ENCODE measurements around the gene NEK7.

The NEK7 gene

DNA sequence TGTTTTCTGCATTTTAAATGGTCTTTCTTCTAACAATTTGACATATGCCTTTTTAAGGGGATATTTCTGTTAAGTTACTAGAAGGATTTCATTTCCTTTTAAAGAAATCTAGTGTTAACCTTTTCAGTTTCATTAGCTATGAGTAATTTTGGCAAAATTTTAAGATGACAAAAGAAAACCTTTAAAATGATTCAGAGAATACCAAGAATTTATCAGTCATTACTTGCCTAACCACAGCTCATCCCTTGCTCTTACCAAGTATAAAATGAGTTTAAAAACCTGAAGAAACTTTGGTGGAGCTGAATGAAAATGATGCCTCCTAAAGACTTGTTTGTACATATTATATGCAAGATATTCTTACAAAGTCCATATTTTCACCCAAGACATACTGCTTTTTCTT lies 101.7 kb downstream of the NEK7 start:
- DNase-seq (ENCODE audit: low read depth): no peak

DNA sequence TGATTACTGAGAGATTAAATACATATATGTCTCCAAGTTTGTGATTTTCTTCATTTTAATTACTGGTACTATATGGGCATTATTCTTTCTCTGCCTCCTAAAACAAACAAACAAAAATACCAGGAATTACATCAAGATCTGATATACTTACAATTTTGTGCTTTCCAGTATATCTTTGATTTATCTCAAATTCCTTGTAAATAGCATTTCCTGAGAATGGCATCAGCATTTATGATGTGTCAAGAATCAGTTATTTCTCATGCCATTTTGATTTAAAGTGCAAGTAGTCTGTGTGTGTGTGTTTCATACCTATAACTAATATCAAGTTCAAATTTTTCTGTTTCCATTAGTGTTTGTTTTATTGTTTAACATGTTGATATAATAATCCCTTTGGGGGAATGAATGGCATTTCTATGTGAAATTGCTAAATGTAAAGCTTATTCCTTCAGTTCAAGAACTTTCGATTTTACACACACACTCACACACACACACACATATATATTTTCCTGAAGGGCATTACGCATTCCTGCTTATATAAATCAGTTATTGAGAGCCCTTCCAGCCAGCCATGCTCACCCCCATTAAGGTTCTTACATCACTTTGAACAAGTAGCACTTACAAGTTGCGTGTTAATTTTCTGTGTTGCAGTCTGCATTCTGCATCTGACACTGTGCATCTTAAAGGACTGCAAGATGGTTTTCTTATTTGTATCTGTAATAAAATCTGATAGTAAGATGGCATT lies 102.7 kb downstream of the NEK7 start:
- DNase-seq (ENCODE audit: low read depth): no peak

DNA sequence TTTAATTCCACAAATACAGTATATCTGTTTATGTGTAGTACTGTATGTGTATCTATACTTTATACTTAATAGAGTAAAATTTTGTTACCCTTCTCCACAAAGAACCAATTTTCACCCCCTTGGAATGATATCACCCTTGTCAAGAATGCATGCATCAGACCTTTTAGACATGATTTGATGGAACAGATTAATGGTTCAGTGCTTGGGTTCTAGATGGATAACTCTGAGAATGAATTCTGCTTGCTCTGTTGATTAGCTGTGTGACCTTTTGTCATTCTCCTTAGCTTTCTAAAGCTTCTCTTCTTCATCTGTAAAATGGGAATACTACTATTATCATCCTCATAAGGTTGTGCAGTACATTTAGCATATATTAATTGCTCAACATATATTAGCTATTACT lies 105.1 kb downstream of the NEK7 start:
- DNase-seq (ENCODE audit: low read depth): no peak

DNA sequence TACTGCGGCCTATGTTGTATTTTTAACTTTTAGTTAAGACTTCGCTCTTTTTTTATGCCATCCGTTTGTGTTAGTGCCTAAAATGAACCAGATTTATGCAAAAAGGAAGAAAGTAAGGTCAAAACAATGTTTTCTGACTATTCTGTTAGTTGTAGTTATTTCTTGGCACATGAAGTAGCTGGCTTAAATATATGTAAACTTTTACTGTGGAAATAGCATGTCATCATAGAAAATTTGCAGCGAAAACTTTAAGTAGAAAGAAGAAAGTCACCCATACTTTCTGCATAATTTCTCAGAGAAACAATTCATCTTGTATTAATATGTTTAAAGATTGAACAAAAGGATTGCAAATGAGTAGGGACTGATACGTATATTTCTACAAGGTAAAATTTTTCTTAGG lies 106.4 kb downstream of the NEK7 start:
- DNase-seq (ENCODE audit: low read depth): no peak

DNA sequence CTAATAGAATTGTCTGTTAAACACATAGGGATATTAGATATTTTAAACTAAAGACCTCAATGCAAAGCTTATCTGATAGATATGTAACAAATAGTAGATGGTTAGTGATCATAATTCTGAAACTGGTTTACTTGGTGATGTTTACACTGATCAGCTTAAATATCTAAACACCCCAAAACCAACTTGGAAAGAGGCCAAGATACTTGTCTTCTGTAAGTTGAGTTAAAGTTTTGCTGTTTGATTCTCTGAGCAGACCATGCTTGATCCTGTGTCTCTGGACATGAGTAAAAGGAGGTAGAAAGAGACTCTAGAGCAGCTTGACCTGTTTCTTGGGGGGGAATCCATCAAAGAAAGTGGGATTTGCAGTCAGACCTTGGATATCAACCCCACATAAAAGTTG lies 107.5 kb downstream of the NEK7 start:
- DNase-seq (ENCODE audit: low read depth): no peak

DNA sequence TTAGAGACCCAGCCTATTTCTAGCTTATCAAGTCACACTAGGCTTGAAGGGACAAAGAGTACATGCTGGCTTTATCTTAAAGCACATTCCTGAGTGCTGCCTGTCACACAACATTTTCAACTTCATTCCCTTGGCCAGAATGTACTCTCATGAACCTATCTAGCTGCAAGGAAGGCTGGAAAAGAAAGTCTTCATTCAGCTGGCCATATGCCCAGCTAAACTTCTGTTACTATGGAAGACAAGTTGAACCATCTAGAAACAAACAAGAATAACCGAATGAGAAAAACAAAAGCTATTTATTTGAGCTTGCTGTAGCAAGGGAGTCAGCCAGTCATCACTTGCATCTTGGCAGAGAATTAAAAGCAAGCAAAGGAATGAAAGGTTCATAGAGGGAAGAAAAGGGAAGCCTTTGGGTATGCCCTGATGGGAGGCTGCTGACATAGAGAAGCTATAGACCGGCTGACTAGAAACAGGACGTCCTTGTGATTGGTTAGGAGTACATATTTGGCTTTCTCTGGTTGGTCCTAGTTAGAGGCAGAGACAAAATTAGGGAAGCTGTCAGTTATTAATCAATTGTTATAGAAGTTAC lies 108.4 kb downstream of the NEK7 start:
- DNase-seq (ENCODE audit: low read depth): no peak

DNA sequence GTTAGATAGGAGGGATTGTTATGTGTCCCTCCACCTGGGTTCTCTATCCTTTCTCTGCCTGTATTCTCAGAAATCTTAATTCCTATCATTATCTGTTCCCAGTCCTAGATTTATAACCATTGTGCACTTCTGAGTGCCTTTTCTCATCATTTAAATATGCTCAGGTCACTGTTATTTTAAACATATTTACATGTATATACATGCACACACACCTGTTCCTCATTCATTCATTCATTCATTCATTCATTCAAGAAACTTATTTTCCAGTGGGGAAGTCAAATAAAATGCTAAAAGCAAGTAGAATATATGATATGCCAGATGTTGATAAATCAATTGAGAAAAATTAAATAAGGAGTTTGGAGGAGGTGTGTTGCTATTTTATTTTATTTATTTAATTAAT lies 110.3 kb downstream of the NEK7 start:
- no peak for DNase-seq (ENCODE audit: low read depth)

DNA sequence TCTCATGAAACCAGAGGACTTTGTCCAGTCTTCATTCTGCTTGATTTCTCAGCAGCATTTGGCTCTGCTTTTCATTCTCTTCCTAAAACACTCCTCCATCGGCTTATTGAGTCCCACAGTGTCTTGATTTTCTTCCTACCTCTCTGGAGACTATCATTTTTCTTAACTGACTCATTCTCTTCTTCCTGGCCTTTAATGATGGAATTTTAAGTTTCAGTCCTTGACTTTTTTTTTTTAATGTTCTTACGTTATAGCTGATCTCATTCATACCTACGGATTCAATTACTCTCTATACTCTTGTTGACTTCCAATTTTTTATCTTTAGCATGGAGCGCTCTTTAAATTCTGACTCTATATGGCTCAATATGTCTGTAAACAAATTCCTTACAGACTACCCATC lies 111.1 kb downstream of the NEK7 start:
- DNase-seq (ENCODE audit: low read depth): no peak

DNA sequence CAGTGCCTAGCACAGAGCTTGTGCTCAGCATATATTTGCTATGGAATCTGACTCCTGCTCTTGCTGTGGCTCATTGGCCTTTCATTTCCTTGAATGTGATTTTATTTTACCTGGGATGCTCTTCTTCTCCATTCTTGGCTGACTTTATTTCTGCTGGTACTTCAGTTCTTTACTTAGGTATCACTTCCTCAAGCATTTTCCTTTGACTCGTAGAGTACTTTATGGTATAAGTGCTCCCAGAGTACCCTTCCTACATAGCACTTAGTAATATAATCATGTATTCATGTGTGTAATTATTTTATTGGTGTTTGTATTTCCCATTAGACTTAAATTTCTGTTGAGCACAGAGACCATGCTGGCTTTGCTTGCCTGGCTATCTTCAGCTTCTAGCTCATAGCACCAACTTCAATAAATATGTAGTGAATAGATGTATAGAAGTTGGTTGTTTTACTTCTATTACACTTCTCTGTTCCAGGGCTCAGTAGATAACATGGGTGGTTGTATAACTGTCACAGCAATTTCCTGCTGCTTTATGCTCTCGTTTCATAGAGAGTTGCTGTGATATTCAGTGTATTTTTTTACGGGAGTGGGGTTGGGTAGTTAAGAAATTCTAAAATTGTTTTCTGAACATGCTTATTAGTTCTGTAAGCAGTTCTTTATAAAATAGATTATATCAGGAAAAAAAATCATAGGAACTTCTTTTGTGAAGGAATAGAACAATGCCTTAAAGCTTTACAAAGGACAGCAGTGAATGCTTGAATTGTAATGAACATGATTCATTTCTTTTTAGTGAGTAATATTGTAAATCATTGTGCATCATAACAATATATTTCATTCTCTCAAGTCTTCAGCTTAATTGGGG lies 112.2 kb downstream of the NEK7 start:
- DNase-seq (ENCODE audit: low read depth): no peak

DNA sequence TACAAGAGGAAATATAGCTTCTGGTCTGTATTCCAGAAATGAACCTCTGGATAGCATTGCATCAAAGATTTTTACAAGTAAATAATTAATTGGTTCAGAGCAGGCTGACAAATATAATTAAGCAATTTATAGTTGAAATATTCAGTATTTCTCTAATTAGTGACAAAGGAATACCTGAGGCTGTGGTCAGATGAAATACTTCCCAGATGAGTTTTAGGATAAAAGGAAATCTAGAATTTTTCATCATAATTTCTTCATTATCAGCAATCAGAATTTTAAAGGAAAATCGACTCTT lies 112.8 kb downstream of the NEK7 start:
- no peak for DNase-seq (ENCODE audit: low read depth)

DNA sequence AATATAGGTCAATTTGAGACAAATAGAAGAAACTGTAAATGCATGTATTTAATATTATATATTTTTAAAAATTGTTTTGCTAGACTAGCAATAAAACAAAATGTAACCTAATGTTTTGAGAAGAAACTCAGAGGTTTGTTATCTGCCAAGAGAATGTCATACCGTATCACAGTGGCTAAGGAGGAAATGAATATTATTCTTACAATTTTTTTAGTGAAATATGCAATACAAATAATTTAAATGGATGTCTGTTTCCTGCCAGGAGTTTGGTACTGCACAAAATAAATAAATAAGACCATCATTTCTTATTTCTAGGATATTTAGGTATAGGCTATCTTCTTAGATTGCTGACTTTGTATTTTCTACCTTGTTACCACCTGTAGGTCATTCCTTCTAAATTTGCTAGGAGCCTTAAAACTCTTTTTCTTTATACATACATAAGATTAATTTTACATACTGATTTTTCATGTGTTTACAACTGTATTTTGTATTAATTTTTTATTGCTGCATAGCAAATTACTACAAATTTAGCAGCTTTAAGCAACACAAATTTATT lies 113.6 kb downstream of the NEK7 start:
- DNase-seq (ENCODE audit: low read depth): no peak

DNA sequence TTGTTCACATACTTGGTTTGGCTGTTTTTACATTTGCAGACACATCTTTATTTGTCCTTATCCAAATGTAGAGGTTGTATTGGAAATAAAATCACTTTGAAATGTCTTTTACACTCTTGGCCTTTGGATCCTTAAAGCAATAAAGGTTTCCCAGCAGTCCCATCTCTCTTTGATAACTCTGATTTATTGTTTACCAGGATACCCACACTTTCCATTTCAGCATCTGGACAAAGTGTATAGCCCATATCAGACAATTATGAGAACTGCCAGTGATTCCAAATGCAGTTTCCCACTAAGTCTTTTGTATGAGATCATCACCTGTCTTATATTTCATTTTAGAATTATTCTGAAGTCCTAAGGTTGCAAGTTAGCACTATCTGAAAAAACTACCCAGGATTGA lies 114.7 kb downstream of the NEK7 start:
- no peak for DNase-seq (ENCODE audit: low read depth)

DNA sequence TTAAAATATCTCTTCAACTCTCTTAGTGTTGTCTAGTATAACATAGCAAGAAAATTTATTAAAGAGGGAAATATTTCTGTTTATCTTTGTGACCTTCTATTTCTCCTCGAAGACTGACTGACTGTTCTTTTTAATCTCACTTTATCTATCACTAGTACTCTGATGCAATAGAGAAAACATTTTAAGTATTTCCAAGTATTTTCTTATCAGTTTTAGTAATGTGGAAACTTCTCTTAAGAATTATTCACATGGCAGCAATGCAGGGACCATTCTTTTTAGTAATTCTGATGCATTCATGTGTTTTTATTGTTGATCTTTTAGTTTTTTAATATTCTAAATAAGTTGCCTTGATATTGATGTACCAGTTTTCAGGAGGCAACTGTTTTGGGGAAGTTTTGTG lies 115.7 kb downstream of the NEK7 start:
- no peak for DNase-seq (ENCODE audit: low read depth)

DNA sequence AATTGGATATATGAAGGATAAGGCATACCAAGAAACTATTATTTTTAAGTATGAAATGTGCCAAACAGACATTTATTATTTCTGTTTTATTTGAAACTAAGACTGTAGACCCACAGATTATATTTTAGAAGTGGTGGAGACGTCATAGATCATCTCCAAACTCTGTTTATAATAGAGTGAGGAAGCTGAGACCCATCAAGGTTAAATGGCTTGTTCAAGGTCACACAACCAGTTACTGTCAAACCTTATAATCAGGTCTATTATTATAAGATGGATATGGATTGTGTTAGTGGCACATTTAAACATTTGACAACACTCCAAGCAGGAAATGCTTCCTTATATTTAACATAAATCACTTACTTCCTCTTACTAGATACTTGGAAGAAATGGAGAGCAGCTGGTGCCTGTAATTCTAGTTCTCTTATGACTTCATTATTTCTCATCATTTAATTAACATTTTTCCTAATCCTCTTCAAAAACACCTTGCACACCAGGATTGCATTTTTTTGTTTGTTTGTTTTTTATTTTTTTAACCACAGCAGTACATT lies 117.0 kb downstream of the NEK7 start:
- DNase-seq (ENCODE audit: low read depth): no peak

DNA sequence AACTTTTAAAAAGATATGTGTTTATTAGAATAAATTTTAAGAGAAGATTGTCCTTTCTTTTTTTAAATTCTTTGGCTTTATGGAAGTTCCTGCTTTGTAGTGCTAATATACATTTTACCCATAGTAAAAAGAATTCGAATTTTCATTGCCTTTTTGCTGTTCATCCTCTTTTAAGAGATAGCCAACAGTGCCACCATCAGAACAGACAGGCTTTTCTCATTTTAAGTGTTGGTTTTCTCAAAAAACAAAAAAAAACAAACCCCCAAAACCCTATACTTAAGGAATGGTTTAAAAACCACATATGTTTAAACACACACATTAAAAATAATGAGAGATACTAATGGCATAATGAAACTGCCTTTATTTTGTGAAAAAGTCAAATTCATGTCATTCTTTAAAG lies 118.8 kb downstream of the NEK7 start:
- DNase-seq (ENCODE audit: low read depth): no peak

DNA sequence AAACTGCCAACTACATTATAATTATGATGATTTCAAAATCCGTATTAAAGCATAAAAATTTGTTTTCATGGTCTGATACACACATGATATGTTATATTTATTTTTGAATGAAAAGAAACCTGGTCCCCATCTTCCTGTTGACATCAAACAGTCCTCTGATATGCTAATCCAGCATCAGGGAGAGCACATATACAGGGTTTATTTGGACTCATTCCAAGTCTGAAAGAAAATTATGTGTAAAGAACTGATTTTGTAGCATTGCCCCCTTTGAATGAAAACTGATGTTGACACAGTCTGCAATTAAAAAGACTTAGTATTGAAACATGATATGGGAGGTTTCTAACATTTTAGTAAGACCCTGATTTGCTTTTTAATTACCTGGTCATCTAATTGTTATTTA lies 119.4 kb downstream of the NEK7 start:
- no peak for DNase-seq (ENCODE audit: low read depth)

DNA sequence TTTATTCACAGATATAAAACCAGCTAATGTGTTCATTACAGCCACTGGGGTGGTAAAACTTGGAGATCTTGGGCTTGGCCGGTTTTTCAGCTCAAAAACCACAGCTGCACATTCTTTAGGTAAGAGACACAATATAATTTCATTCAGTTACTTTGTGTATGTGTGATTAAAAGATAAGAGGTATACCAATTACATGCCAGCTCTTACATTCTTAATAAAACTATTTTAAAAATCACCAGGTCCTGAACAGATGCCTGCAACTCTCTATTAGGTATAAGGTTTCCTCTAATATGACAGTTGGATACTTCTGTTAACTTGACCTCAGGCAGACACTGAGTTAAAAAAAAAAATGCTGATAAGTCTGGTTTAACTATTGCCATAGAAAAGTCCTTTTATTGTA lies 122.1 kb downstream of the NEK7 start:
- no peak for DNase-seq (ENCODE audit: low read depth)

DNA sequence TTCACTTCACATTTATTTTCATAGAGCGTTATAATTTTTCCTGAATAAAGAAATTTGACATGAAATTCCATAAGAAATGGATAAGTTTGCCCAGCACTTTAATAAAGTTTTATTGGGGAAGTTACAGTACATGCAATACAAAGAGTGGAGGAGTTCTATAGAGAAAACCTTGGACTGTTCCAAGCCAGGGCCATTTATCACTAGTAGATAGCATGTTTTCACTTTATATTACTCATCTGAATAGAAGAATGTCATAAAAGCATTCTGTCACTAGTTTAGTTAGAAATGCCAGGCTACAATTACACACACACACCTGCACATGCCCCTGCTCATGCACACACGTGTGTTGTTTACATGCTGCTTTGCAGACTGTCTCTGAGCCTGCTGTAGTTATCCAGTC lies 123.3 kb downstream of the NEK7 start:
- DNase-seq (ENCODE audit: low read depth): no peak

DNA sequence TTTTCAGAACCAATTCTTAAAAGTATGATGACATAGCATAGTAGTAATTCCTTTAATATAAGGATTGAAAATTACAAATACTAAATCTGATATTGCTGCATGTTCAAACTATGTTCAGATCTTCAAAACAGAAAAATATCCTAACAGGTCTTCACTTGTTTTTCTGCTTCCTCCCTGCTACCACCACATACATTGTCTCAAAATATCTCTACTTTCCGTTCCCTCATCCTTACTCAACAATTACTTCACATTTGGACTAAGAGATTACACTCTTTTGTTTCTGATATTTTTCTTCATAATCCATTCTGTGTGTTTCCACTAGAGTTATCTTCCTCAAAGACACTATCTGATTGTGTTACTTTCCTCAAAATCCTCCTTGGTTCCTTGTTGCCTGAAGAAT lies 125.1 kb downstream of the NEK7 start:
- DNase-seq (ENCODE audit: low read depth): no peak

DNA sequence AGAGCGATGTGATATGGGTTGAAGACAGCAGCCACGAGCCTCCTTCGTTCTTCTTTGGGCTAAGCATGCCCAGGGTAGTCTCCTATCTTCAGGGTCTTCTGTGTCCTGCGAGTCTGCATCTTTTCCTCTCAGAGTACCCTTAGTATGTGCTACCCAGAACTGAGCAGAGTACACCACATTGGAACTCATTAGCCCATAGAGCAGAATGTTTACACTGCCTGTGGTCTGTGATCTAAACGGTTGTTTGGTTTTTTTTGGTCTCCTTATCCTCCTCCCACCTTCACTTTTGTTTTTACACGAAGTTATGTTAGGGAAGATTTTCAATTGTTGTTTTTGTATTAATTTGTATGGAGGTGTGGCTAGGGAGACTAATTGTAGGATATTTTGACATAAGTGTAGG lies 126.4 kb downstream of the NEK7 start:
- DNase-seq (ENCODE audit: low read depth): no peak

DNA sequence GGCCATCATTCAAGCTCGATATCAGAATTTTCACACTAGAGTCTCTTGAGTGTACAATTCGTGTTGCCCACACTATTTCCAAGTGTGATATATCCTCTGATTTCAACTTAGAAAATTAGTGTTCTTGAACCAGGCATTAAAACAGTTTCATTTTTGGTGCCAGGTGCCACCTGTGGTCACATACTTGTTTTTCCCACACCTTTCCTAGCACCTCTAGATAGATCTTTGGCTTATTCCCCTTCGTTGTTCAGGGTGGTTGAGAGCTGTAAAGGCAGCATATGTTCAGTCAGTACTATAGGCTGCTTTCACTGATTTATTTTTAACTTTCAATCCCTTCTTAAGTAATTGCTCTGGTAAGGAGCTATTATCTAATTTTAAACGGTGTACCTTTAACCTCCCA lies 131.1 kb downstream of the NEK7 start:
- no peak for DNase-seq (ENCODE audit: low read depth)

DNA sequence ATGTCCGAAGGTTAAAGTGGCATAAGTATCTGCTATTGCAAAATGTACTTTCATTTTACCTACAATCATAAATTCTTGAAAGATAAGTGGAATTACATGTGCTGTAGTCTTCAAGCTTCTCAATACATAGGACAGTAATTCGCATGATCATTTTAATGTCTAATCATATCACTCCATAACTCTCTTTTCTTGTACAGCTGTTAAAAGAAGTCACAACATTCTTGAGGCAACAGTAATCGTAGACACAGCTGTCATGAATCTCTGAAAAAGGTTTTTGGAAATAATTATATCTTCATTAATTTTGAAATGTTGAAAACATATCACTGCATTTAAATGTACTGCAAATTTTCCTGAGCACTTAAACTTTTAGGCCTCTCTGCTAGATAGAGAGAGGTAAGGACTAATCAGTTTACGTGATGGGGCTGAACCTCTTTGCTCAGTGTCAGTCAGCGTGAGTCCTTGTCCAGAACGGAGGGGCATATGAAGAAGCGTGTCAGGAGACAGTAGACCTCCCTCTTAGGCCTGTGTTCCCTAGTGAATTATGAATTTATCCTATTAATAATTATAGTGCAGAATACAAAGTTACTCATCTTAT lies 133.4 kb downstream of the NEK7 start:
- DNase-seq (ENCODE audit: low read depth): no peak

DNA sequence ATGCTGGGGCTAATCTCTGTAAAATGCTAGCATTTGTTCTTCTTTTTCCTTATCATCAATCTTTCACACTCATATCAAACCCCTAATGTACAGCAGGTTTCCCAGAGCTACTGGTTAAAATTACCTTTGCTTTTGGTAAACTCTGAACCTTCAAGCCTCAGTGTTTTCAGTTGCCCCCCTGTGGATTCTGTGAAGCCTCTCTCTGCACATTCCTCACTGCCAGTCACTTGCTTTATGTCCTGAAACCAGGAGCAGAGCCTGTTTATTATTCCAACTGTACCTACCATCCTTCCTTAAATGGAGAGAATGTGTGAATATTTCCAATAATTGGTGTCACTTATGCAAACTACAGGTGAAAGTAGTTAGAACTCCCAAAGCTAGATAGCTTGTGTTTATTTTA lies 134.2 kb downstream of the NEK7 start:
- DNase-seq (ENCODE audit: low read depth): no peak

All from activated T-helper 9 cell treated with anti-CD3 and anti-CD28 coated beads, Interleukin-2, amount 50 U/mL, for 16 hours (primary cell).